ENCODE data around the gene SLC38A10. TPM values are rescaled to one million over a fixed set of nuclear protein-coding genes. Genes with fewer than 3 reads are reported as not detected.

The SLC38A10 gene
- total and polyA plus RNA-seq, 2 of the 13 experiments (the other 11 are each of a cell fraction or from before 2014, with no cell fraction given), result 23.4 to 55.8 TPM

GRCh38 chr17:81339191-81339533, 44.1 kb upstream of the SLC38A10 start (continued):
- TF ChIP-seq RARA (CRISPR knock-in tag; IDR thresholded peaks at IDR 0.05) (peak; percentile 37; the same call in 1 of the 2 replicates), ZNF251 (CRISPR knock-in tag; IDR thresholded peaks at IDR 0.05) (no peak), SALL2 (CRISPR knock-in tag; IDR thresholded peaks at IDR 0.05) (no peak)

- H3K4me1 ChIP-seq (ENCODE audit: insufficient read depth, low read length), result peaks cover 88% of the 10 kb centered on the region
- no peaks in the 10 kb centered on the region for H3K9me3 ChIP-seq (ENCODE audit: low read length)
- peak; percentile 12 for FAIRE-seq
- DNase-seq (ENCODE audit: low spot score), result no peak
- H2AFZ ChIP-seq (ENCODE audit: low read length), result no peak overlapping the region
- H3K79me2 ChIP-seq (ENCODE audit: insufficient read depth, low read length), result peaks cover 11% of the 10 kb centered on the region
- H3K27me3 ChIP-seq (ENCODE audit: control insufficient read depth in 1 of 2, insufficient read depth in 2 of 2, low read length in 2 of 2), result peaks cover 11 to 44% of the 10 kb centered on the region in 2 experiments; a peak in 4 of 5 replicates
- peak overlapping the region; percentile 32 to 54 (median 46); a peak in 5 of 6 replicates for H3K4me3 ChIP-seq (replicated peaks in 1 of 3; ENCODE audit: insufficient read depth in 1 of 3, low read depth in 2 of 3, low read length in 3 of 3)
- in situ Hi-C loops (cut with HindIII; ENCODE audit: extremely low pct_ligation_motif_present, low pct_unique_long_range_greater_than_20kb) (no loop called here), intact Hi-C loops (cut with micrococcal nuclease; ENCODE audit: unreplicated experiment) (no loop called here)
- H3K4me2 ChIP-seq (ENCODE audit: low read depth, low read length), result peak overlapping the region; percentile 99
- peak overlapping the region; percentile 77 for H3K27ac ChIP-seq (ENCODE audit: extremely low read length, insufficient read depth, low read length)
- ChIA-PET POLR2A (interaction anchor here (1.4 to 2.6 kb wide), 2 partner anchors 9 to 43 kb away, joined by 3 to 10 read pairs; partner anchors contain the start of gene SLC38A10), CTCF (ENCODE audit: low intra/inter-chr PET ratio, low total read pairs) (no interaction called here)
- 4% methylated on average over 14 of the region's 17 CpGs for WGBS (ENCODE audit: low lambda C conversion rate)
- no TSS peak for BruUV-seq (replicated peaks)
- no peaks in the 10 kb centered on the region for H4K20me1 ChIP-seq (ENCODE audit: insufficient read depth, low read length)
- peak overlapping the region; percentile 29 for H3K9ac ChIP-seq (ENCODE audit: insufficient read depth, low read depth, low read length)
- ATAC-seq, result peak; percentile 5
- no peaks in the 10 kb centered on the region for H3K36me3 ChIP-seq (replicated peaks in 1 of 2; ENCODE audit: control insufficient read depth in 1 of 2, insufficient read depth in 2 of 2, low read length in 2 of 2)
- TF ChIP-seq RARA (CRISPR knock-in tag; IDR thresholded peaks at IDR 0.05) (peak; percentile 7; the same call in 1 of the 2 replicates), STAG1 (CRISPR knock-in tag; IDR thresholded peaks at IDR 0.05) (peak; percentile 31), SRSF1 (optimal IDR thresholded peaks at IDR 0.05; ENCODE audit: low read depth, low read length) (no peak), ELF1 (CRISPR knock-in tag; IDR thresholded peaks at IDR 0.05) (0 out of 2 replicates have a peak, but pooled peaks have one; percentile 9), ZNF629 (CRISPR knock-in tag; conservative IDR thresholded peaks at IDR 0.05) (0 out of 2 replicates have a peak, but pooled peaks have one; percentile 14), ZBTB42 (CRISPR knock-in tag; IDR thresholded peaks at IDR 0.05) (peak; percentile 63; the same call in 1 of the 2 replicates), MED1 (CRISPR knock-in tag; IDR thresholded peaks at IDR 0.05) (peak; percentile 48; the same call in 1 of the 2 replicates), ATF7-NPFF (CRISPR knock-in tag; IDR thresholded peaks at IDR 0.05; ENCODE audit: low read depth) (0 out of 2 replicates have a peak, but pooled peaks have one; percentile 15), ZBTB34 (CRISPR knock-in tag; IDR thresholded peaks at IDR 0.05) (peak; percentile 48; the same call in 1 of the 2 replicates), ZNF234 (CRISPR knock-in tag; conservative IDR thresholded peaks at IDR 0.05) (no peak), IRF2 (CRISPR knock-in tag; IDR thresholded peaks at IDR 0.05) (peak; percentile 12; the same call in 1 of the 2 replicates), SNRNP70 (IDR thresholded peaks at IDR 0.05; ENCODE audit: low read depth, low read length) (no peak), AGO1 (IDR thresholded peaks at IDR 0.05; ENCODE audit: low read depth, low read length, poor library complexity, severe bottlenecking) (peak; percentile 28), TEF (CRISPR knock-in tag; IDR thresholded peaks at IDR 0.05) (0 out of 2 replicates have a peak, but pooled peaks have one; percentile 73), ZBTB10 (CRISPR knock-in tag; IDR thresholded peaks at IDR 0.05; ENCODE audit: borderline replicate concordance) (no peak)
These were observed 43.4 kb upstream of the SLC38A10 start for GRCh38 chr17:81338274-81339190.

Data from HepG2 (cell line).